ENCODE results near the gene TNFRSF4.

The TNFRSF4 gene

DNA sequence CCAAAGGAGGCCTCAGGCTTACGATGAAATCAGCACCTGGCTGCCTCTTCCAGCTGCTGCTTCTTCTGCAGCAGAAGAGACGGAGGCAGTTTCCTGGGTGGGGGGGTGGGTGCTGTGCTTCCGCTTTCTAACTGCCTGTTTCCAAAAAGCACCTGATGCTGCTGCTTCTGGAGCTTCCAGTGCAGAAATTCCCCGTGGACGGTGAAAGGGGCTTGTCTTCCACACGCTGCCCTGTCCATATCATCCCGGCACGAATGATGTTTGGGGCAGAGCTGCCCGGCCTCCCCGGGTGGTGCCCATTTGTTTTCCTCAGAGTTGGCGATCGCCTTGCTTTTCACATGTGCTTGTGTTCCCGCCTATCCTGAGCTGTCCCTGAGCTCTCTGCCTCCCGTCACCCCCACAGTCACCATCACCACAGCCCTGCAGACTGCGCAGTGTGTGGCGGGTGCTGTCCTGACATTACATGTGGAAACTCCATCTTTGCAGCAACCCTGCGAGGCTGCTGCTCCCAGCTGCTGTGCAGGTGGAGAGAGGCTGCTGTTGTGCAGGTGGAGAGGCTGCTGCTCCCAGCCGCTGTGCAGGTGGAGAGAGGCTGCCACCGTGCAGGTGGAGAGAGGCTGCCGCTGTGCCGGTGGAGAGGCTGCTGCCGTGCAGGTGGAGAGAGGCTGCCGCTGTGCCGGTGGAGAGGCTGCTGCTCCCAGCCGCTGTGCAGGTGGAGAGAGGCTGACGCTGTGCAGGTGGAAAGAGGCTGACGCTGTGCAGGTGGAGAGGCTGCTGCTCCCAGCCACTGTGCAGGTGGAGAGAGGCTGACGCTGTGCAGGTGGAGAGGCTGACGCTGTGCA lies 38.5 kb downstream of the TNFRSF4 start:
- ChIA-PET CTCF (no interaction called here), POLR2A (no interaction called here)
- TF ChIP-seq ELF4 (IDR thresholded peaks at IDR 0.05) (no peak), FOXA1 (IDR thresholded peaks at IDR 0.05) (no peak), TARDBP (IDR thresholded peaks at IDR 0.05) (no peak), CTBP1 (IDR thresholded peaks at IDR 0.05; ENCODE audit: borderline replicate concordance) (no peak), L3MBTL2 (conservative IDR thresholded peaks at IDR 0.05) (no peak), ZNF384 (IDR thresholded peaks at IDR 0.05) (no peak), NFRKB (IDR thresholded peaks at IDR 0.05) (no peak), FOXK2 (IDR thresholded peaks at IDR 0.05) (no peak), SP1 (IDR thresholded peaks at IDR 0.05) (no peak)
- TF ChIP-seq, protein P1, sequence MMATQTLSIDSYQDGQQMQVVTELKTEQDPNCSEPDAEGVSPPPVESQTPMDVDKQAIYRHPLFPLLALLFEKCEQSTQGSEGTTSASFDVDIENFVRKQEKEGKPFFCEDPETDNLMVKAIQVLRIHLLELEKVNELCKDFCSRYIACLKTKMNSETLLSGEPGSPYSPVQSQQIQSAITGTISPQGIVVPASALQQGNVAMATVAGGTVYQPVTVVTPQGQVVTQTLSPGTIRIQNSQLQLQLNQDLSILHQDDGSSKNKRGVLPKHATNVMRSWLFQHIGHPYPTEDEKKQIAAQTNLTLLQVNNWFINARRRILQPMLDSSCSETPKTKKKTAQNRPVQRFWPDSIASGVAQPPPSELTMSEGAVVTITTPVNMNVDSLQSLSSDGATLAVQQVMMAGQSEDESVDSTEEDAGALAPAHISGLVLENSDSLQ (IDR thresholded peaks at IDR 0.05), result no peak
- DNase-seq (ENCODE audit: extremely low spot score), result no peak

DNA sequence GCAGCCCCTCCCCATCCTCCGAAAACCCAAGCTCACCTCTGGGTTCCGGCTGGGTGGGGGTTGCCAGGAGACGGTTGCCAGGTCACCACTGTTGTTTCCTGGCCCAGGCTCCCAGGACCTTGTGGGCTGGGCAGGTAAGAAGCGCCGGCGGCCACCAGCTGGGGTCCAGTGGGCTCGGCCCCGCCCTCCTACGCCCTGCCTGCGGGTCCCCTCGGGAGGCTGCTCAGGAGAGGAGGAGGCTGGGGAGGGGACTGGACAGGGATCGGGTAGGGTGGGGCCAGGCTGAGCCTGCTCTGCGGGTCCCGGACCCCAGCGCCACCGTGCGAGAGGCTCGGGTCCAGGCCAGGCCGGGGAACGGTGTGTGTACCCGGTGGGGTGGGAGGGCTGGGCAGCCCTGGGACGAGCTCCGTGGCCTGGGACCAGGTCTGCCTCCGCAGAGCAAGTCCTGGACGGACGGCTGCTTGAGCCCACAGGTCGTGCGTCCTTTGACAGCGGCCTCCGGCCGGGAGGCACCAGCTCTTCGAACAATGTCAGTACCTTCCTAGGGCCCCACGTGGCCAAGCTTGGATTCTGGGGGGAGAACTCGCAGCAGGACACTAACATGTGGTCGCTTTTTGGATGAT lies 40.0 kb downstream of the TNFRSF4 start, which contains the start of gene TTLL10:
TSS of gene TTLL10 (plus strand) at position 88 of the 623 bp plus-strand sequence. CDS start 5,336 bp downstream, outside the sequence.
- CTCF ChIA-PET, result no interaction called here
- no peak for TF ChIP-seq ZNF384 (IDR thresholded peaks at IDR 0.05)
- no peak for TF ChIP-seq CTBP1 (IDR thresholded peaks at IDR 0.05; ENCODE audit: borderline replicate concordance)
- TF ChIP-seq BHLHE40 (IDR thresholded peaks at IDR 0.05; ENCODE audit: borderline replicate concordance), result no peak
- TF ChIP-seq, protein P1 (IDR thresholded peaks at IDR 0.05), result no peak
- TF ChIP-seq LEF1 (IDR thresholded peaks at IDR 0.05; ENCODE audit: borderline replicate concordance), result no peak
- DNase-seq (ENCODE audit: extremely low spot score), result no peak
- POLR2A ChIA-PET, result no interaction called here

DNA sequence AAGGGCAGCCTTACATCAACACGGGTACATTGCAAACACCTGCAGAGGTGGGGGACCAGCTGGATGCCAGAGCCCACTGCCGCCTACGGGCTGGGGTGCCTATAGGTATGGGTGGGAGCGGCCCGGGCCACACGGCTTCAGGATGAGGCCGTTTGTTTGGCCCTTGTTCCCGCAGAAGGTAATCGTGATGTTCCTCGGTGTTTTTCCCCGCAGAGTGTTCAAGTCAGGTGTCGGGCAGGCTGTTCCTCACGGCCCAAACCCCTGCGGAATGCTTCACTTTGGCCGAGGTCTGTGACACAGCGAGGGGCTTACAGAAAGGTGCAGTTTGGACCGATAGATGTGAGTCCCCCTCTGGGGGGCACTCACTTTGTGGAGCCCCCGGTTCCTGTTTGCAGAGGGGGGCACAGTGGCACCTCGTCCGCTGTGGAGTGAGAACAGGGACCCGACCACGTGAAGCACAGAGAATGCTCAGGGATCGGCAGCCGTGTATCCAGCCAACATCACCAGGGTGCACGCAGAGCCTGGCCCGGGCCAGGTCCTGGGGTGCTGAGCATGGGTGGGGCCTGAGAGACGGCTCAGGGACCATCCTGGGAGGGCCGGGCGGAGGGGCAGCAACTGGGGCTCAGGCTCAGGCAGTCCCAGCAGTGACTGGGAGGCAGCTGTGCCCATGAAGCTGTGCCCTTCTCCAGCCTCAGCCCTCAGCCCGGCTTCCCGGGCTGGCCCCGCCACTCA lies 40.7 kb downstream of the TNFRSF4 start:
- ChIA-PET CTCF (no interaction called here), POLR2A (no interaction called here)
- TF ChIP-seq SP1 (IDR thresholded peaks at IDR 0.05), result no peak
- no peak for TF ChIP-seq ELF4 (IDR thresholded peaks at IDR 0.05)
- TF ChIP-seq, protein P1 (IDR thresholded peaks at IDR 0.05), result no peak
- no peak for TF ChIP-seq L3MBTL2 (conservative IDR thresholded peaks at IDR 0.05)
- no peak for TF ChIP-seq NFRKB (IDR thresholded peaks at IDR 0.05)
- TF ChIP-seq BHLHE40 (IDR thresholded peaks at IDR 0.05; ENCODE audit: borderline replicate concordance), result no peak
- no peak for TF ChIP-seq FOXK2 (IDR thresholded peaks at IDR 0.05)
- DNase-seq (ENCODE audit: extremely low spot score), result no peak

DNA sequence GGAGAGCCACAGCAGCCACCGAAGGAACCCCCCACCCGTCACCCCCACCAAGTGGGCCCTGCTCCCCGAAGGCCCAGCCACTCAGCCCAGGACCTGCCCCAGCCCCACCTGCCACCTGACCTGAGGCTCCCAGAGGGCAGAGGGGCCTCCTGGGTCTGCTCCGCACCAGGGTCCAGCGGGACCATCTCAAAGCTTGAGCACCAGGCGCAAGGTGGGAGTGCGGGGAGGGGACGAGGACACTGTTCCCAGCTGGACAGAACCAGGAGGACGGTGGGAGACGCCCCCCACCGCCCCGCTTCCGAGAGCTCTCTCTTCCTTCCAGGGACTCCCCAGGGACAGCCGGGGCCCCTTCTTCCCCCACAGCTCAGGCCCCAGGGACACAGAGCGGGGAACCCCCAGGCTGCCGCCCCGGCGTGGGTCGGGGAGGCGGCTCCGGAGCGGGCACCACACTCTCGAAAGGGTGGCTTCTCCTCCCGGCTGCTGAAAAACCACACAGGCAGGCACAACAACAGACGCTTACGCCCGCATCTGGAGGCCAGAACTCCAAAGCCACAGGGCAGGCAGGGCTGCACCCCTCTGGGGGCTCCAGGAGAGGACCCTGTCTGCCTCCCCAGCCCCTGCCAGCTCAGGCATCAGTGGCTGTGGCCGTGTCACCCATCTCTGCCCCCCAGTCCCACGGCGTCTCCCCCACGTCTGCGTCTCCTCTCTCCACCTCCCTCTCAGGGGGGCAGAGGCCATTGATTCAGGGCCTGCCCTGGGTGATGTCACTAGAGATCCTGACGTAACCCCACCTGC lies 42.2 kb downstream of the TNFRSF4 start:
- ChIA-PET CTCF (no interaction called here), POLR2A (no interaction called here)
- no peak for DNase-seq (ENCODE audit: extremely low spot score)
- no peak for TF ChIP-seq HDGF (IDR thresholded peaks at IDR 0.05; ENCODE audit: borderline replicate concordance)
- no peak for TF ChIP-seq ZNF384 (IDR thresholded peaks at IDR 0.05)
- TF ChIP-seq SUZ12 (IDR thresholded peaks at IDR 0.05), result no peak
- TF ChIP-seq NFRKB (IDR thresholded peaks at IDR 0.05), result no peak
- no peak for TF ChIP-seq FOXM1 (IDR thresholded peaks at IDR 0.05; ENCODE audit: borderline replicate concordance)
- TF ChIP-seq, protein P1 (IDR thresholded peaks at IDR 0.05), result no peak
- TF ChIP-seq FOXA1 (IDR thresholded peaks at IDR 0.05), result no peak
- TF ChIP-seq BHLHE40 (IDR thresholded peaks at IDR 0.05; ENCODE audit: borderline replicate concordance), result no peak
- no peak for TF ChIP-seq LEF1 (IDR thresholded peaks at IDR 0.05; ENCODE audit: borderline replicate concordance)
- no peak for TF ChIP-seq SP1 (IDR thresholded peaks at IDR 0.05)
- no peak for TF ChIP-seq CTBP1 (IDR thresholded peaks at IDR 0.05; ENCODE audit: borderline replicate concordance)
- TF ChIP-seq ARNT (IDR thresholded peaks at IDR 0.05), result no peak
- TF ChIP-seq FOXK2 (IDR thresholded peaks at IDR 0.05), result no peak
- no peak for TF ChIP-seq TARDBP (IDR thresholded peaks at IDR 0.05)
- TF ChIP-seq ELF4 (IDR thresholded peaks at IDR 0.05), result no peak

DNA sequence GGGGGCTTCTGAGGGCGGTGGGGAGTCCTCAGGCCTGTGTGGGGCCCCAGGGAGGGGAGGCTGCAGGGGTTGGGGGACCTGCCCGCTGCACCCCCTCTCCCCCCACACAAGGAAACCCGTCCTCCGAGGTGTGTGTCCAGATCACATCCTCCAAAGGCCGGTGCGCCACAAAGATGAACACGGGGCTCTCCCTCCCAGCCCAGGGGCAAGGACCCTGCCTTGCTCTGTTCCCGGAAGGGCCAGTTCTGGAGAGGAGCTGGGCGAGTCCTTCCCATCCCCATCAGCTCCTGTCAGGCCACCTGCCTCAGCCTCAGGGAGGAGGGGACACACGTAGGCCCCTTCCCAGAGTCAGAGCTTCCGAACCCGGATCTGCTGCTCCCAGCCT lies 42.8 kb downstream of the TNFRSF4 start:
- no peak for DNase-seq (ENCODE audit: extremely low spot score)
- ChIA-PET POLR2A (no interaction called here), CTCF (no interaction called here)
- no peak for TF ChIP-seq BHLHE40 (IDR thresholded peaks at IDR 0.05; ENCODE audit: borderline replicate concordance)
- TF ChIP-seq SP1 (IDR thresholded peaks at IDR 0.05), result no peak
- TF ChIP-seq FOXK2 (IDR thresholded peaks at IDR 0.05), result no peak
- no peak for TF ChIP-seq HDGF (IDR thresholded peaks at IDR 0.05; ENCODE audit: borderline replicate concordance)
- no peak for TF ChIP-seq TARDBP (IDR thresholded peaks at IDR 0.05)
- no peak for TF ChIP-seq FOXM1 (IDR thresholded peaks at IDR 0.05; ENCODE audit: borderline replicate concordance)
- no peak for TF ChIP-seq LEF1 (IDR thresholded peaks at IDR 0.05; ENCODE audit: borderline replicate concordance)
- no peak for TF ChIP-seq ARNT (IDR thresholded peaks at IDR 0.05)
- no peak for TF ChIP-seq CTBP1 (IDR thresholded peaks at IDR 0.05; ENCODE audit: borderline replicate concordance)
- no peak for TF ChIP-seq L3MBTL2 (conservative IDR thresholded peaks at IDR 0.05)
- no peak for TF ChIP-seq ZNF384 (IDR thresholded peaks at IDR 0.05)
- no peak for TF ChIP-seq FOXA1 (IDR thresholded peaks at IDR 0.05)
